Cardiac muscle cell (in vitro differentiated cells and primary cell): Measurements from ENCODE around the gene UNC5B. TPM values are rescaled to one million over a fixed set of nuclear protein-coding genes. Genes with fewer than 3 reads are reported as not detected.
A peak's percentile ranks its signal among the peaks of the same experiment; 100 is the strongest.

Source experiments
- DNase-seq, 2 donors: peaks; one replicate each; pipeline versions ENCODE4 v3.0.0 to v3.0.0-alpha.2; 2010 to 2017; ENCODE audit warnings: low read depth in 1 of 2, low spot score in 1 of 2
- H3K27ac ChIP-seq: fragments of 200-600 bp; sonication (generic); 2 replicates; pipeline ENCODE4 v1.5.1; 2016
- H3K27me3 ChIP-seq: fragments of 200-600 bp; sonication (generic); 2 replicates; pipeline ENCODE4 v1.6.0; 2016; ENCODE audit warnings: control low read depth
- H3K36me3 ChIP-seq: fragments of 200-600 bp; sonication (generic); 2 replicates; pipeline ENCODE4 v1.5.1; 2016; ENCODE audit warnings: control low read depth
- H3K4me1 ChIP-seq: fragments of 200-600 bp; sonication (generic); 2 replicates; pipeline ENCODE4 v1.8.1; 2017; ENCODE audit warnings: low read depth, mild to moderate bottlenecking, mixed run types
- H3K4me3 ChIP-seq: fragments of 200-600 bp; sonication (generic); 2 replicates; pipeline ENCODE4 v1.5.1; 2016; ENCODE audit warnings: mild to moderate bottlenecking
- H3K9me3 ChIP-seq: fragments of 200-600 bp; sonication (generic); 2 replicates; pipeline ENCODE4 v1.5.1; 2017; ENCODE audit warnings: low read depth, mild to moderate bottlenecking, control low read depth
- polyA plus RNA-seq: library from polyadenylated mRNA; unstranded; fragments of >200 nt; fragmentation: Nextera tagmentation; extraction: Ambion mirVana; gene quantifications from 2 replicates; pipeline ENCODE4 v1.2.1, GENCODE V29; 2016
- total RNA-seq: library from RNA; depleted of rRNA; stranded (reverse); fragments of >200 nt; gene quantifications from 2 replicates; pipeline ENCODE4 v1.2.3, GENCODE V29; 2016
- TF ChIP-seq, protein P1 (sequence below): IDR thresholded peaks from 2 replicates; pipeline ENCODE4 v1.5.1; 2012; ENCODE audit warnings: low read depth, mild to moderate bottlenecking, low read length

UNC5B gene
- total and polyA plus RNA-seq, 2 experiments from 2014 or later: 73.3 to 172 TPM

- TF ChIP-seq, protein P1, sequence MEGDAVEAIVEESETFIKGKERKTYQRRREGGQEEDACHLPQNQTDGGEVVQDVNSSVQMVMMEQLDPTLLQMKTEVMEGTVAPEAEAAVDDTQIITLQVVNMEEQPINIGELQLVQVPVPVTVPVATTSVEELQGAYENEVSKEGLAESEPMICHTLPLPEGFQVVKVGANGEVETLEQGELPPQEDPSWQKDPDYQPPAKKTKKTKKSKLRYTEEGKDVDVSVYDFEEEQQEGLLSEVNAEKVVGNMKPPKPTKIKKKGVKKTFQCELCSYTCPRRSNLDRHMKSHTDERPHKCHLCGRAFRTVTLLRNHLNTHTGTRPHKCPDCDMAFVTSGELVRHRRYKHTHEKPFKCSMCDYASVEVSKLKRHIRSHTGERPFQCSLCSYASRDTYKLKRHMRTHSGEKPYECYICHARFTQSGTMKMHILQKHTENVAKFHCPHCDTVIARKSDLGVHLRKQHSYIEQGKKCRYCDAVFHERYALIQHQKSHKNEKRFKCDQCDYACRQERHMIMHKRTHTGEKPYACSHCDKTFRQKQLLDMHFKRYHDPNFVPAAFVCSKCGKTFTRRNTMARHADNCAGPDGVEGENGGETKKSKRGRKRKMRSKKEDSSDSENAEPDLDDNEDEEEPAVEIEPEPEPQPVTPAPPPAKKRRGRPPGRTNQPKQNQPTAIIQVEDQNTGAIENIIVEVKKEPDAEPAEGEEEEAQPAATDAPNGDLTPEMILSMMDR: no peak
- H3K36me3 ChIP-seq: peaks cover 69% of the 10 kb centered on the region
Measured at GRCh38 chr10:71289421-71290130, 77.2 kb downstream of the UNC5B start.

DNA sequence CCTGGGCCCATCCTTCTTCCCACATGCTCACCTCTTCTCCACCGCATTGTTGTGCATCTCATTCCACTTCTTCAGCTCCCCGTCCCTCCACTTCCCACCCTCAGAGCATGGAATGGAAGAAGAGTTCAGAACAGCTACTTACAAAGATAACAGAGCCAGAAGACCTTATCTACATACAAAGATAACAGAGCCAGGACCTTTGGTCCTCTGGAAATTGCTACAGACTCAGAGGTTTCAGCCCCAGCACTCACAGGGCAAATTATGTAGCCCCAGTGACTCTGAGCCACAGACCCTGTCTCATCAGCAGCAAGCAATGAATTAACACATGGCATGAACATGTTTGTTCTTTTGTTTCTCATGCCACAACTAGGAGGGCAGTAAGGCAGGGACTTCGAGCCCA lies 78.0 kb downstream of the UNC5B start:
- Histone ChIP-seq H3K27ac (peak overlapping the region; percentile 10), H3K4me3 (no peak overlapping the region), H3K4me1 (peaks cover 2% of the 10 kb centered on the region), H3K36me3 (peaks cover 75% of the 10 kb centered on the region), H3K9me3 (no peaks in the 10 kb centered on the region), H3K27me3 (no peaks in the 10 kb centered on the region)
- no peak for DNase-seq
- TF ChIP-seq, protein P1: no peak

More at GRCh38 chr10:71289421-71290130, 77.2 kb downstream of the UNC5B start:
- Histone ChIP-seq H3K27ac (peak overlapping the region; percentile 10), H3K27me3 (no peaks in the 10 kb centered on the region), H3K9me3 (no peaks in the 10 kb centered on the region), H3K4me3 (no peak overlapping the region), H3K4me1 (peaks cover 2% of the 10 kb centered on the region)
- no peak for DNase-seq

GRCh38 chr10:71290806-71291527 lies 78.6 kb downstream of the UNC5B start:
- Histone ChIP-seq H3K27ac (no peak overlapping the region), H3K36me3 (peaks cover 78% of the 10 kb centered on the region), H3K27me3 (no peaks in the 10 kb centered on the region), H3K4me1 (peaks cover 2% of the 10 kb centered on the region), H3K9me3 (no peaks in the 10 kb centered on the region), H3K4me3 (no peak overlapping the region)
- TF ChIP-seq, protein P1: no peak
- DNase-seq: no peak

- no peak overlapping the region for H3K27ac ChIP-seq
Measured at GRCh38 chr10:71291528-71291900, 79.1 kb downstream of the UNC5B start.

GRCh38 chr10:71292624-71293445 lies 80.5 kb downstream of the UNC5B start:
- Histone ChIP-seq H3K4me3 (no peak overlapping the region), H3K36me3 (peaks cover 70% of the 10 kb centered on the region), H3K27me3 (no peaks in the 10 kb centered on the region), H3K27ac (no peak overlapping the region), H3K9me3 (no peaks in the 10 kb centered on the region), H3K4me1 (peaks cover 2% of the 10 kb centered on the region)
- no peak for DNase-seq
- TF ChIP-seq, protein P1: no peak

More at GRCh38 chr10:71291528-71291900, 79.1 kb downstream of the UNC5B start:
- H3K36me3 ChIP-seq: peaks cover 78% of the 10 kb centered on the region
- H3K4me3 ChIP-seq: no peak overlapping the region
- DNase-seq: no peak
- TF ChIP-seq, protein P1: no peak
- no peaks in the 10 kb centered on the region for H3K9me3 ChIP-seq
- H3K4me1 ChIP-seq: peaks cover 2% of the 10 kb centered on the region
- no peaks in the 10 kb centered on the region for H3K27me3 ChIP-seq
